K562 (cell line): Measurements from ENCODE around the gene ANXA3. TPM values are rescaled to one million over a fixed set of nuclear protein-coding genes. Genes with fewer than 3 reads are reported as not detected.

Experiments
- CCAR2 ChIP-seq: fragments of 200-400 bp; formaldehyde crosslinking; IDR thresholded peaks from 2 replicates; pipeline ENCODE4 v1.6.1; 2017; ENCODE audit warnings: mild to moderate bottlenecking, low read depth, low read length
- CCNT2 ChIP-seq: IDR thresholded peaks from 2 replicates; pipeline ENCODE4 v1.6.1; 2011; ENCODE audit warnings: borderline replicate concordance, low read depth, mild to moderate bottlenecking, moderate library complexity, mixed read lengths, low read length; ENCODE audit not compliant: insufficient read length; ENCODE audit errors: extremely low read depth
- CEBPB ChIP-seq: fragments of 450-650 bp; IDR thresholded peaks from 2 replicates; pipeline ENCODE4 v1.6.1; 2016; ENCODE audit warnings: missing genetic modification characterization, missing compliant biosample characterization
- DMBX1 ChIP-seq: fragments of 250-450 bp; sonication (Bioruptor Pico); IDR thresholded peaks from 2 replicates; pipeline ENCODE4 v1.8.0; 2022; ENCODE audit warnings: inconsistent platforms, mild to moderate bottlenecking, moderate library complexity, borderline replicate concordance
- DPF2 ChIP-seq: fragments of 450-650 bp; IDR thresholded peaks from 2 replicates; pipeline ENCODE4 v1.6.1; 2016
- EP300 ChIP-seq: IDR thresholded peaks from 2 replicates; pipeline ENCODE4 v1.6.1; 2012; ENCODE audit warnings: low read length, improper control_type of control experiment
- GABPA ChIP-seq: fragments of 200-800 bp; sonication (Bioruptor generic); conservative IDR thresholded peaks from 2 replicates; pipeline ENCODE4 v1.6.1; 2016; ENCODE audit warnings: low read depth, missing genetic modification characterization, missing compliant biosample characterization
- KAT2B ChIP-seq: IDR thresholded peaks from one replicate; pipeline ENCODE4 v1.6.1; 2012; ENCODE audit warnings: low read depth, mild to moderate bottlenecking, control low read depth, inconsistent platforms, low read length, moderate library complexity
- LCOR ChIP-seq: sonication (generic); formaldehyde crosslinking; IDR thresholded peaks from 2 replicates; pipeline ENCODE4 v1.8.0; 2022; ENCODE audit warnings: mild to moderate bottlenecking, missing genetic modification reagents
- MAFF ChIP-seq: IDR thresholded peaks from 2 replicates; pipeline ENCODE4 v1.6.1; 2012; ENCODE audit warnings: low read length, improper control_type of control experiment
- MIER1 ChIP-seq: fragments of 450-650 bp; IDR thresholded peaks from 2 replicates; pipeline ENCODE4 v1.6.1; 2016; ENCODE audit warnings: antibody characterized with exemption, mild to moderate bottlenecking, low read depth
- NFE2L1 ChIP-seq: fragments of 450-650 bp; IDR thresholded peaks from 2 replicates; pipeline ENCODE4 v1.6.1; 2016; ENCODE audit warnings: missing genetic modification characterization, low read depth, mild to moderate bottlenecking, missing compliant biosample characterization, moderate library complexity, borderline replicate concordance
- NFIX ChIP-seq: fragments of 250-450 bp; sonication (Bioruptor Pico); IDR thresholded peaks from 2 replicates; pipeline ENCODE4 v1.4.0; 2020; ENCODE audit warnings: low read depth, mild to moderate bottlenecking, moderate library complexity
- TAF15 ChIP-seq: fragments of 200-400 bp; formaldehyde crosslinking; IDR thresholded peaks from 2 replicates; pipeline ENCODE4 v1.6.1; 2017; ENCODE audit warnings: mild to moderate bottlenecking, low read depth, low read length, moderate library complexity
- ZBTB12 ChIP-seq: fragments of 250-450 bp; sonication (Bioruptor Pico); IDR thresholded peaks from 2 replicates; pipeline ENCODE4 v1.4.0; 2020
- ZNF174 ChIP-seq: fragments of 250-450 bp; sonication (Bioruptor Pico); IDR thresholded peaks from 2 replicates; pipeline ENCODE4 v1.4.0; 2020; ENCODE audit warnings: mild to moderate bottlenecking
- ZNF318 ChIP-seq, 2 experiments: fragments of 450-650 bp; IDR thresholded peaks; 2 replicates each; pipeline ENCODE4 v1.6.1; 2016; ENCODE audit warnings: mild to moderate bottlenecking in 2 of 2, borderline replicate concordance in 1 of 2, low read depth in 1 of 2, moderate library complexity in 1 of 2
- polyA plus RNA-seq, 8 experiments: library from polyadenylated mRNA; depleted of rRNA in 4 of 8; stranded (reverse) in 5 of 8; unstranded in 3 of 8; fragments of >200 nt; fragmentation: Nextera tagmentation in 2 of 8; fragmentation: Illumina TruSeq in 1 of 8; extraction: Ambion mirVana in 2 of 8; extraction: Trizol in 1 of 8; gene quantifications; 2 replicates each; pipeline versions ENCODE4 v1.2.1 to v1.2.3, GENCODE V29; 2011 to 2014; ENCODE audit warnings: inconsistent platforms in 1 of 8, missing spikeins in 1 of 8
- total RNA-seq, 7 experiments: library from RNA; depleted of rRNA in 6 of 7; stranded (reverse); fragments of >200 nt in 6 of 7; fragmentation: Illumina TruSeq in 2 of 7; extraction: Trizol in 2 of 7; gene quantifications; 2 replicates each; pipeline versions ENCODE4 v1.2.1 to v1.2.3, GENCODE V29; 2011 to 2021; ENCODE audit warnings: low replicate concordance in 1 of 7

Gene ANXA3
- total and polyA plus RNA-seq, 9 of the 15 experiments (the other 6 are each of a cell fraction or from before 2014, with no cell fraction given), result 6.3 to 15.5 (median 9.8) TPM

GRCh38 chr4:78599931-78600375 is 48.4 kb downstream of the ANXA3 start (continued):
- TF ChIP-seq ZNF318 (IDR thresholded peaks at IDR 0.05; ENCODE audit: borderline replicate concordance in 1 of 2, low read depth in 1 of 2) (no peak), TAF15 (no peak), DMBX1 (peak; percentile 89; the same call in 1 of the 2 replicates), CEBPB (peak; percentile 91), LCOR (CRISPR knock-in tag) (peak; percentile 92; the same call in 1 of the 2 replicates), KAT2B (no peak), ZBTB12 (0 out of 2 replicates have a peak, but pooled peaks have one; percentile 6), NFE2L1 (no peak), MAFF (no peak; the same call in 1 of the 2 replicates), CCAR2 (no peak), NFIX (CRISPR knock-in tag) (no peak), CCNT2 (peak; percentile 72), GABPA (tag) (peak; percentile 63; the same call in 1 of the 2 replicates), MIER1 (no peak), EP300 (peak; percentile 94), ZNF174 (no peak), DPF2 (peak; percentile 98)
